Trophoblast cell (in vitro differentiated cells and primary cell): Measurements from ENCODE around the gene KCNG1.

Source experiments
- DNase-seq, 2 donors: peaks; one replicate each; pipeline ENCODE4 v3.0.0-alpha.2; 2016
- H2AFZ ChIP-seq: 2 replicates; pipeline ENCODE4 v1.6.1; 2013; ENCODE audit warnings: low read length, moderate library complexity, mild to moderate bottlenecking; ENCODE audit not compliant: insufficient read depth, poor library complexity
- H2AK5ac ChIP-seq: 2 replicates; pipeline ENCODE4 v1.6.1; 2013; ENCODE audit warnings: mild to moderate bottlenecking, low read length
- H2BK120ac ChIP-seq: 2 replicates; pipeline ENCODE4 v1.6.1; 2013; ENCODE audit warnings: low read length, mild to moderate bottlenecking, moderate library complexity; ENCODE audit not compliant: insufficient read depth, poor library complexity
- H2BK12ac ChIP-seq: 2 replicates; pipeline ENCODE4 v1.6.1; 2013; ENCODE audit warnings: mild to moderate bottlenecking, low read length, moderate library complexity
- H2BK5ac ChIP-seq: 2 replicates; pipeline ENCODE4 v1.6.1; 2013; ENCODE audit warnings: low read length, low read depth, moderate library complexity, mild to moderate bottlenecking; ENCODE audit not compliant: poor library complexity
- H3K14ac ChIP-seq: 2 replicates; pipeline ENCODE4 v1.6.1; 2013; ENCODE audit warnings: mild to moderate bottlenecking, low read length
- H3K18ac ChIP-seq: 2 replicates; pipeline ENCODE4 v1.6.1; 2013; ENCODE audit warnings: mild to moderate bottlenecking, low read length
- H3K23ac ChIP-seq: 2 replicates; pipeline ENCODE4 v1.6.1; 2013; ENCODE audit warnings: low read length
- H3K27ac ChIP-seq: 2 replicates; pipeline ENCODE4 v1.5.1; 2013; ENCODE audit warnings: low read depth, mild to moderate bottlenecking, inconsistent platforms, low read length, moderate library complexity
- H3K27me3 ChIP-seq: 2 replicates; pipeline ENCODE4 v1.6.1; 2013; ENCODE audit warnings: inconsistent platforms, mild to moderate bottlenecking, low read length, moderate library complexity; ENCODE audit not compliant: insufficient read depth
- H3K36me3 ChIP-seq, 2 experiments: 1 replicate in 1 of 2; 2 replicates in 1 of 2; pipeline ENCODE4 v1.6.1; 2013; ENCODE audit warnings: low read length in 2 of 2, mild to moderate bottlenecking in 2 of 2, moderate library complexity in 1 of 2; ENCODE audit not compliant: insufficient read depth in 2 of 2, control insufficient read depth in 1 of 2
- H3K4ac ChIP-seq: 2 replicates; pipeline ENCODE4 v1.6.1; 2013; ENCODE audit warnings: low read depth, mild to moderate bottlenecking, low read length, moderate library complexity
- H3K4me1 ChIP-seq, 2 experiments: 1 replicate in 1 of 2; 2 replicates in 1 of 2; pipeline ENCODE4 v1.6.1; 2013; ENCODE audit warnings: low read length in 2 of 2, mild to moderate bottlenecking in 2 of 2, moderate library complexity in 1 of 2; ENCODE audit not compliant: insufficient read depth in 2 of 2, control insufficient read depth in 1 of 2
- H3K4me2 ChIP-seq: 2 replicates; pipeline ENCODE4 v1.6.1; 2013; ENCODE audit warnings: inconsistent platforms, mild to moderate bottlenecking, low read length, moderate library complexity
- H3K4me3 ChIP-seq: 2 replicates; pipeline ENCODE4 v1.5.1; 2013; ENCODE audit warnings: mild to moderate bottlenecking, low read depth, low read length, inconsistent platforms
- H3K79me1 ChIP-seq: one replicate; pipeline ENCODE4 v1.6.1; 2013; ENCODE audit warnings: low read length
- H3K79me2 ChIP-seq: 2 replicates; pipeline ENCODE4 v1.6.1; 2013; ENCODE audit warnings: low read length, mild to moderate bottlenecking; ENCODE audit not compliant: control insufficient read depth, insufficient read depth, poor library complexity
- H3K9ac ChIP-seq: 2 replicates; pipeline ENCODE4 v1.6.1; 2013; ENCODE audit warnings: mild to moderate bottlenecking, low read length
- H3K9me3 ChIP-seq: 2 replicates; pipeline ENCODE4 v1.6.1; 2013; ENCODE audit warnings: low read depth, mild to moderate bottlenecking, control low read depth, inconsistent platforms, low read length; ENCODE audit not compliant: insufficient read depth
- H4K12ac ChIP-seq: 2 replicates; pipeline ENCODE4 v1.6.1; 2013; ENCODE audit warnings: low read depth, mild to moderate bottlenecking, low read length, moderate library complexity
- H4K8ac ChIP-seq: 2 replicates; pipeline ENCODE4 v1.6.1; 2013; ENCODE audit warnings: low read depth, mild to moderate bottlenecking, low read length, moderate library complexity
- H4K91ac ChIP-seq: one replicate; pipeline ENCODE4 v1.6.1; 2013; ENCODE audit warnings: low read depth, mild to moderate bottlenecking, low read length, moderate library complexity
- WGBS: extraction: QIAGEN DNeasy Blood & Tissue Kit; methylation state at CpG from one replicate; pipeline ENCODE4 v1.1.7; 2013; ENCODE audit warnings: missing lambda C conversion rate; ENCODE audit not compliant: insufficient read length, insufficient coverage; ENCODE audit errors: extremely low coverage; 5-methylcytosine and 5-hydroxymethylcytosine counted together

KCNG1 gene

DNA sequence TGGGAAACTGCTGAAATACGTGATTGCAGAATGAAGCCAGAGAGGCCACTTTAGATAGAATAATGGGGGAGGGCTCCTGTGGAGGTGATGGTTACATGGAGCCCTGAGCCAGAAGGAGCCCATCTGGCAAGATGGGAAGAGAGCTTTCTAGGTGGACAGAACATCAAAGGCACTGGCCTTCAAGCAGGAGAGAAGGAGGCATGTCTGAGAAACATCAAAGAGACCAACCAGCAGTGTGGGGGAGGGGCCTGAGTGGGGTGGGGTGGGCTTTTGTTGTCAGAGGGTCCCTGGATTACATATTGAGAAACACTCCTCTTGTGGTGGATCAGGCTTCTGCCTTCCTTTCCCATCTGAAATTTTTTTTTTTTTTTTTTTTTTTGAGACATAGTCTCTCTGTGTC, 1.9 kb upstream of the KCNG1 start:
- Histone ChIP-seq H3K14ac (no peak overlapping the region), H2AK5ac (no peak overlapping the region), H4K12ac (no peak overlapping the region), H3K27me3 (peaks cover 19% of the 10 kb centered on the region), H3K4me3 (no peak overlapping the region), H2BK5ac (no peak overlapping the region), H3K18ac (no peak overlapping the region), H2BK12ac (no peak overlapping the region), H2BK120ac (no peak overlapping the region), H3K27ac (no peak overlapping the region), H3K4ac (no peak overlapping the region), H3K9me3 (peaks cover 6% of the 10 kb centered on the region), H4K8ac (no peak overlapping the region), H3K23ac (no peak overlapping the region), H2AFZ (no peak overlapping the region), H4K91ac (no peak overlapping the region), H3K9ac (no peak overlapping the region), H3K4me2 (no peak overlapping the region), H3K79me2 (peaks cover 6% of the 10 kb centered on the region), H3K36me3 (no peaks in the 10 kb centered on the region), H3K4me1 (peaks cover 5 to 18% of the 10 kb centered on the region in 2 experiments), H3K79me1 (peaks cover 6% of the 10 kb centered on the region)
- no peak for DNase-seq
- WGBS: no CpG with 5 or more reads among the region's 1 CpG

- Histone ChIP-seq H4K91ac (no peak overlapping the region), H3K14ac (no peak overlapping the region), H3K9me3 (peaks cover 6% of the 10 kb centered on the region), H3K27ac (no peak overlapping the region), H4K12ac (no peak overlapping the region), H2AK5ac (no peak overlapping the region), H2BK12ac (peak overlapping the region; percentile 38), H3K4ac (no peak overlapping the region), H3K79me2 (peaks cover 6% of the 10 kb centered on the region), H3K9ac (no peak overlapping the region), H3K23ac (no peak overlapping the region), H3K4me3 (peak overlapping the region; percentile 68), H4K8ac (no peak overlapping the region), H2AFZ (no peak overlapping the region), H3K79me1 (peaks cover 6% of the 10 kb centered on the region), H3K4me2 (peak overlapping the region; percentile 75), H3K36me3 (no peaks in the 10 kb centered on the region), H3K4me1 (peaks cover 5 to 18% of the 10 kb centered on the region in 2 experiments), H2BK5ac (no peak overlapping the region), H2BK120ac (no peak overlapping the region), H3K27me3 (peaks cover 19% of the 10 kb centered on the region), H3K18ac (peak overlapping the region; percentile 16)
- no CpG with 5 or more reads among the region's 30 CpGs for WGBS
- DNase-seq: no peak
Observed at GRCh38 chr20:51023617-51024155, 779 bp upstream of the KCNG1 start.

- no peak for DNase-seq
- Histone ChIP-seq H2AK5ac (no peak overlapping the region), H2BK120ac (peak overlapping the region; percentile 56), H3K4ac (peak overlapping the region; percentile 3), H3K4me3 (peak overlapping the region; percentile 68), H4K91ac (peak overlapping the region; percentile 42), H3K14ac (peak overlapping the region; percentile 38), H3K36me3 (no peaks in the 10 kb centered on the region), H4K12ac (peak overlapping the region; percentile 55), H4K8ac (peak overlapping the region; percentile 70), H3K9me3 (peaks cover 6% of the 10 kb centered on the region), H3K4me2 (peak overlapping the region; percentile 75), H3K23ac (peak overlapping the region; percentile 59), H3K4me1 (peaks cover 5 to 18% of the 10 kb centered on the region in 2 experiments), H3K79me2 (peaks cover 6% of the 10 kb centered on the region), H3K18ac (peak overlapping the region; percentile 81), H3K27me3 (peaks cover 19% of the 10 kb centered on the region), H3K79me1 (peaks cover 6% of the 10 kb centered on the region), H3K9ac (no peak overlapping the region), H2BK5ac (no peak overlapping the region), H3K27ac (no peak overlapping the region), H2AFZ (peak overlapping the region; percentile 86), H2BK12ac (no peak overlapping the region)
- WGBS: no CpG with 5 or more reads among the region's 39 CpGs
Observed at GRCh38 chr20:51022227-51022802, 592 bp downstream of the KCNG1 start.

- DNase-seq: no peak
- Histone ChIP-seq H3K4me1 (peaks cover 5 to 18% of the 10 kb centered on the region in 2 experiments), H2BK120ac (no peak overlapping the region), H2BK5ac (no peak overlapping the region), H3K9me3 (peaks cover 5% of the 10 kb centered on the region), H3K36me3 (no peaks in the 10 kb centered on the region), H4K8ac (no peak overlapping the region), H4K12ac (no peak overlapping the region), H4K91ac (no peak overlapping the region), H3K9ac (no peak overlapping the region), H2BK12ac (no peak overlapping the region), H3K4me3 (no peak overlapping the region), H3K18ac (no peak overlapping the region), H3K4ac (no peak overlapping the region), H3K27me3 (peaks cover 19% of the 10 kb centered on the region), H3K14ac (no peak overlapping the region), H2AFZ (no peak overlapping the region), H3K27ac (no peak overlapping the region), H2AK5ac (no peak overlapping the region), H3K23ac (no peak overlapping the region), H3K4me2 (peak overlapping the region; percentile 75), H3K79me1 (peaks cover 6% of the 10 kb centered on the region), H3K79me2 (peaks cover 6% of the 10 kb centered on the region)
- no CpG with 5 or more reads among the region's 16 CpGs for WGBS
Observed at GRCh38 chr20:51021067-51022025, 1.6 kb downstream of the KCNG1 start.
